ENCODE measurements around the gene TMED1.
"Not testable (repeated sequence)": the region's sequence is repeated elsewhere in the genome, so short reads cannot be mapped to it uniquely, and the experiment has no call there.

Gene TMED1, protein sequence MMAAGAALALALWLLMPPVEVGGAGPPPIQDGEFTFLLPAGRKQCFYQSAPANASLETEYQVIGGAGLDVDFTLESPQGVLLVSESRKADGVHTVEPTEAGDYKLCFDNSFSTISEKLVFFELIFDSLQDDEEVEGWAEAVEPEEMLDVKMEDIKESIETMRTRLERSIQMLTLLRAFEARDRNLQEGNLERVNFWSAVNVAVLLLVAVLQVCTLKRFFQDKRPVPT

DNA sequence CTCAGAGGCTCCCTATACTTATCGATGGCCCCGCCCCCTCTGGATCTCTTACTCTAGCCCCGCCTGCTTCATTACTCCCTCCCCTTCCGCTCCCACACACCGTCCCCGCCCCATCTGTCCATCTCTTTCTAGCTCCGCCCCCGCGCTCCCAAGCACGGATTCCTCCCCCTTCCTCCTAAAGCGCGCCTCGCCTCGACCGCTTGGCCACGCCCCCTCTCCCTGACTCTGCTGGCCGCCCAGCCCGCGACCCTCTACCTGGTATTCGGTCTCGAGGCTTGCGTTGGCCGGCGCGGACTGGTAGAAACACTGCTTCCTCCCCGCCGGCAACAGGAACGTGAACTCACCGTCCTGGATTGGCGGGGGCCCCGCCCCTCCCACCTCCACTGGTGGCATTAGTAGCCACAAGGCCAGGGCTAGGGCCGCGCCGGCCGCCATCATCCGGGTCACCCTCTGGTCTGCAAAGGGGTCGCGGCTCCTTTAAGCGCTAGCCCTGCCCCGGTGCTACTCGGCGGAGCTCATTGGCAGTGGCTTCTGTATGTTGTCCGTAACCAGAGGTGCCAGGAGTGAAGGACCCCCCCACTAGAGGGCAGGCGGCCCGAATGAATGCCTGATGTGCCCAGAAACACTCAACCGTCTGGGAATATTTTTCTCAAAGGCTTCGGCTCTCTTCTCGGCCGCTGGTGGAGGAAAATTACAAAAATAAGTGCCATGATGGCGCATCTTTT lies at the start of gene TMED1:
TSS of gene TMED1 (minus strand) at position 459 of the 725 bp plus-strand sequence. CDS start at position 438, 21 bp downstream.
- DNase-seq (ENCODE audit: low read depth) = peak; percentile 92

DNA sequence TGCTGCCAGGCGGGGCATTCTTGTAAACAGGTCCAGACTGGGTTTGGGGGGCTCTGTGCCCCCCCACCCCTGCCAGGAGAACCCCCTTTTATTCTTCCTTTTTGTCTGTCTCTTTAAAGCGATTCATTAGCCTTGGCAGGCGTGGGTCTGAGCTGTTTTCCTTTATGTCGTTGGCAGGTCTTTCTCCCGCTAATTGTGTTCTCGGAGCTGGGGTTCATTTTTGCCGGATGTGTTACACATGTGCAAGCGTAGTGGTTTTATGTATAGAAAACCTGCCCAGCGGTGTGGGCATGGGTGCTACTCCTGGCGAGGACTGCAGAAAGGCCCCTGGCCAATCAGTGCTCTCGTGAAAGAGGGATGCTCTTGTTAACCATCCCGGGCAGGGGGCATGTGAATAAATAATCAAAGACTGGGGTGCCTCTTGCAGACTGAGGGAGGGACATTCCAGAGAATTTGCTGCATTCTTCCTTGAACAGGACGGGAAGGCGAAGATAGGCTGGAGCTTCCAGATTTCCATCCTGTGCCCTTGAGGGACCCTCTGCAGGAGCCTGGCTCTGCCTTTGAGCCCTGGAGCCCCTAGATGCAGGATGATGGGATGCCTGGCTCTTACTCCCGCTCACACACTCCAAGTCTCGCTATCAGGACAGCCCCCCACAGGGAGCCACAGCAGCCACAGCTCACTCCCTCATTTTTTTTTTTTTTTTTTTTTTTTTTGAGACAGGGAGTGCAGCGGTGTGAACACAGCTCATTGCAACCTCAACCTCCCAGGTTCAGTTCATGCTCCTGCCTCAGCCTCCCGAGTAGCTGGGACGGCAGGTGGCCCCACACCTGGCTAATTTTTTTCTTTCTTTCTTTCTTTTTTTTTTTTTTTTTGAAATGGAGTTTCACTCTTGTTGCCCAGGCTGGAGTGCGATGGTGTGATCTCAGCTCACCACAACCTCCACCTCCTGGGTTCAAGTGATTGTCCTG lies 49.5 kb upstream of the TMED1 start:
- no peak for DNase-seq (ENCODE audit: low read depth)

DNA sequence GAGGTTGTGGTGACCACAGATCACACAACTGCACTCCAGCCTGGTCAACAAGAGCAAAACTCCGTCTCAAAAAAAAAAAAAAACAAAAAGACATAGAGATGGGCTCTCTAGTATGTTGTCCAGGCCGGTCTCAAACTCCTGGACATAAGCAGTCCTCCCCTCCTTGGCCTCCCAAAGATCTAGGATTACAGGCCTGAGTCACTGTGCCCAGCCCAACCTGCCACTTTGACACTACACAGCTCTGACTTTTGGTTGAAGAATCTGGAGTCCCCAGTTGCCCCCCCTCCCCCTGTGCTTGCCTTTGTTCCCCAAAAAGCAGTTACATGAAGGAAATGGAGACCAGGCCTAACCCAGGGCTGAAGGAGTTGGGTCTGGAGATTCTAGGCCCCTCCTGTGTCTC lies 48.3 kb upstream of the TMED1 start:
- peak; percentile 57 for DNase-seq (ENCODE audit: low read depth)

DNA sequence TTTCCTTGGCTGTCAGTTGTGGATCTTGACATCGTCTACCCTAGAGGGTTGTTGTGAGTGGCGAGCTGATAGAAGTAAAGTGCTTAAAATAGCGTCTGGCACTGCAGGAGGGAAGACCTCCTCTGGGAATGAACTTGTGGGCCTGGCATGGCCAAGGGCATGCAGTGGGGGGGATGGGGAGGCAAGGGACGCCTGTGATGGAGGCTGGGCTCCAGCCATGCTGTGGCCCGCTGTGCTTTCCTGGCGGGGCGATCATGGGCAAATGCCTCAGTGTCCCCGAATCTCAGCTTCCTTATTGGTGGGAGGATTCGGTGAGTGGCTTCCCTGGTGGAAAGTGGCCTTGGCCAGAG lies 46.1 kb upstream of the TMED1 start:
- DNase-seq (ENCODE audit: low read depth) = no peak

DNA sequence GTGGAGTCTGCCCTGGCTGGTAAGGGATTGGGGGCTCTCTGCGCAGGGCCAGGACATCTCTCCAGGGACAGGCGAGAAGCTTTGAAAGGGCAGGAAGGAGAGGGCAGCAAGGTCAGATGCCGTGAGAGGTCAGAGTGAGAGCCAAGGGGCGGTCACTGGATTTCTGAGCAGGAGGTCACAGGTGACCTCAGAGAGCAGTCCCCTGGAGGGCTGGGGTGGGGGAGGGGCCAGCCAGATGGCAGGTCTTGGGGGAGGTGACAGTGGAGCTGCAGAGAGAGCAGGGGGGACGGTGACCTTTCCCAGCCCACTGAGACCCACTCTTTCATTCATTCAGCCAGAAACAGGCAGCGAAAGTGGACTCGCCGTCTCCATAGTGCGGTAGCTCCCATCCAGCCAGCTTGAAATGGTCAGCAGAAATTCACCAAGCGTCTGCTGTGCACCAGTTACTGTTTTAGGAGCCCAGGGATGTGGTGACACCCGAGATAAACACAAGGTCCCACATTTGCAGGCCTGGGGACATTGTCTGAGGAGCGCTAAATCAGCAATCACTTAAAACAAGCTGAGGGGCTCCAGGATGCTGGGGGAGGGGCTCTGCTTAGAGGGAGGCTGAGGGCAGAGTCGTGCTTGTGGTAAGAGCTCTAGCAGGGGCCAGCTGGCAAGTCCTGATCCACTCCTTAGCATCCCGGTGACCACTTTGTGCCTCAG lies 45.5 kb upstream of the TMED1 start:
- DNase-seq (ENCODE audit: low read depth) = no peak

DNA sequence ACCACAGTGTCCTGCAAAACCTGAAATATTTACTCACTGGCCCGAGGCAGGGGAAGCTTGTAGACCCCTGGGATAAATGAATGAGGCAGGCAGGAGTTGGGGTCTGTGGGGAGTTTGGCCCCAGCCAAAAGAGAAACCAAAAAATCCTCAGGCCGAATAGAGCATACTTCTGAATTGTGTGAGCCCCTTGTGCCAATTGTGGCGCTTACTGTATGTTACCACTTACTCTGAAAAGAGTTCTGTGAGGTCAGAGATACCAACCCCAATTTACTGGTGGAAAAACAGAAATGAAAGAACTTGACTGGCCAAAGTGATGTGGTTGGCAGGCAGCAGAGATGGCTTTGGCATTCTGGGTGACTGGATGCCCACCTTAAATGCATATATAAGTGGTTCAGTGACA lies 42.2 kb upstream of the TMED1 start:
- no peak for DNase-seq (ENCODE audit: low read depth)

DNA sequence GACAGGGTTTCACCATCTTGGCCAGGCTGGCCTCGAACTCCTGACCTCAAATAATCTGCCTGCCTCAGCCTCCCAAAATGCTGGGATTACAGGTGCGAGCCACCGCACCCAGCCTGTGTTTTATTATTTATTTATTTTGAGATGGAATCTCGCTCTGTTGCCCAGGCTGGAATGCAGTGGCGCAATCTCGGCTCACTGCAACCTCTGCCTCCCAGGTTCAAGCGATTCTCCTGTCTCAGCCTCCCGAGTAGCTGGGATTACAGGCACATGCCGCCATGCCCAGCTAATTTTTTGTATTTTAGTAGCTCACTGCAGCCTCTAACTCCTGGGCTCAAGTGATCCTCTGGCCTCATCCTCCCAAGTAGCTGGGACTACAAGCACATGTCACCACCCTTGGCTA lies 41.6 kb upstream of the TMED1 start:
- not testable (repeated sequence) for DNase-seq (ENCODE audit: low read depth)

DNA sequence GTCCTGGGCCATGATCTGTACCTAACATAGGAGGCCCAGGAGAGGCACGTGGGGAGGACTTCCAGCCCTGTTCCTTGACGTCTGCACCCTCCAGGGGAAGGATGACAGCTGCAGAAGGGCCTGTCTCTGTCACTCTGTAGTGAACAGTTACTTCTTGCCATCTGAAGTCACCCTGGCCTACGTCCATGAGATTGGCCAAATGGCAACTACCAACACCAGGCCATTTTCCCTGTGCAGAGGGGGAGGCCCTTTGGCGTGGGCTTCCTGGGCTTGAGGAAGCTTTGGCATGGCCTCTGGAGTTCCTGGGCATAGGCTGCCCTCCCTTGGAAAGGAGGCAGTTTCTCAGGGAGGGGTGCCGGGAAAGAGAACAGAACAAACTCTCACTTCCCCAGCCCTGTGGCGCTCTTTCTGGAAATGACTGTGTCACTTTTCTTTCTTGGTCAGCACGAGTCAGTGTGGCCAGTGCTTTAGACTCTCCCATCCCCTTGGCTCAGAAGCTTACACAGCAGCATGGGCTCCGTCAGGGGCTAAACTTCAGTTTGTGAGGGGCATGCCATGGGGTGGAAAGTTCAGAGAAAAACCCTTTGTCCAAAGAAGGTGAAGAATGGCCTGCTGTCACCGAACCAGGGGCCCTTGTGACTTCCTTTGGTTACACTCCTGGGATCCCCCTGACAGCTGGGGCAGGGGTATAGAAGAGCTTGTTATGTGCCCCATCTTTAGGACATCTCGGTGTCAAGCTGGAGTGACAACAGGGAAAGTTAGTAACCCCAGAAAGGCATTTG lies 40.6 kb upstream of the TMED1 start:
- DNase-seq (ENCODE audit: low read depth) = no peak

DNA sequence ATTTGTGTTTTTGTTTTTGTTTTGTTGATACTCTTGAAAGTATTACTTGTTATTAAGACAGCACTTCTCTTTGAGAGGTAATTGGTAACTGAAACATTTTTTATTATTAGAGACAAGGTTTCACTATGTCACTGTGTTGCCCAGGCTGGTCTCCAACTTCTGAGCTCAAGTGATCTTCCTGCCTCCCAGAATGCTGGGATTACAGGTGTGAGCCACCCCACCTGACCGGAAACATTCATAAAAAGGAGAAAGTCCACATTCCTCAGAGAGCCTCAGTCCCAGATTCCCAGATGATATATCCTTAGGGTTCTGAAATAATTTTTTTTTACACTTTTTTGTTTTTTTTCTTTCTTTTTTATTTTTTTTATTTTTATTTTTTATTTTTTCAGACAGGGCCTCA lies 38.0 kb upstream of the TMED1 start:
- DNase-seq (ENCODE audit: low read depth) = no peak

DNA sequence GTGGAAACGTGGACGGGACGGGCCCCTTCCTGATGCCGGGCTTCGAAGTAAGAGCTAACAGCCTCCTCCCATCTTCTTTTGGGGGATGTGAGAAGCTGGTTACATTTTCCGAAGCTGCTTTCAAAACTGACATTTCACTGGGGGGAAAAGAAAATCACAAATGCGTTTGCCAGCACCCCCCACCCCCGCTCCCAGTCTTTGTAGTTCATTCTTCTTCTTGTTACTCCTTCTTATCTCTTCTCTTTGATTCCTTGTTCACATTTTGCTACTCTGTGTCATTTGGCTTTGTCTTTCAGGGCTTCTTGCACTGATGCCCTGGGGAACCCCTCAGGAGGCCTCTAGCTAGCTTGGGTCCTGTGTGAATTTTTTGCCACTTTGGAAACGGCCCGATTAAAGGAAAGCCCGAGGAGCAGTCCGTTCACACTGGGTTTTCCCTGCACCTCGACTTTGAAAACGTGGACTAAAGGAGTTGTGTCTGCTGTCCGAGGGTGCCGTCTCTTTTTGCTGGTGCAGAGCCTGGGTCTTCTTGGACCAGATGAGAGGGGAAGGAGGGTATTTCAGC lies 36.6 kb upstream of the TMED1 start:
- DNase-seq (ENCODE audit: low read depth) = no peak

DNA sequence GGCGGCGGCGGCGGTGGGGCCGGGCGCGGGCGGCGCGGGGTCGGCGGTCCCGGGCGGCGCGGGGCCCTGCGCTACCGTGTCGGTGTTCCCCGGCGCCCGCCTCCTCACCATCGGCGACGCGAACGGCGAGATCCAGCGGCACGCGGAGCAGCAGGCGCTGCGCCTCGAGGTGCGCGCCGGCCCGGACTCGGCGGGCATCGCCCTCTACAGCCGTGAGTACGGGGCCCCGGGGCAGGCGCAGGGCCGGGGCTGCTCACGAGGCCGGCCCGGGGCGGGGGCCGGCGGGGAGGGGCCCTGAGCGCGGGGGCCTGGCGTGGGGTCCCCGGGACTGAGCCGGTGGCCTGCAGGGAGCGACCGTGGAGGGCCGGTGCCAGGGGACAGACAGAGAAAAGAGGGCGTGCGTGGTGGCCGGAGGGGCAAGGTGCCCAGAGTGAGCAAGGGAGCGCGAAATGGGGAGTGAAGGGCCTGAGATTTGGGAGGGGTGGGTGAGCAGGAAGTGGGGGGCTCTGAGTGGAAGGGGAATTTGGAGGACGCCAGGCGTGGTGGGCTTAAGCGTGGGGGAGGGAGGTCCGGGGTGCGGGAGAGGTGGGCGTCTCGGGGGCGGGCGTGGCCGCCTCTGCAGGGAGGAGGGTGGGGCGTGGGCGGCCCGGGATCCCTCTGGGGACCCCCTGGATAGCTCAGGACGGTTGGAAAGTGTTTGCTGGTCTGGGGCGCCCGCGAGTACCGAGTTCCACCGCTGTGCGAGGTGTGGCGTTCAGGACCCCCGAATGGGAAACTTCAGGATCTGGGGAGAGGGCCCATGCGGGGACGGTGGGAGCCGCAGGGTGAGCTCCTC lies 35.9 kb upstream of the TMED1 start:
- DNase-seq (ENCODE audit: low read depth) = no peak

DNA sequence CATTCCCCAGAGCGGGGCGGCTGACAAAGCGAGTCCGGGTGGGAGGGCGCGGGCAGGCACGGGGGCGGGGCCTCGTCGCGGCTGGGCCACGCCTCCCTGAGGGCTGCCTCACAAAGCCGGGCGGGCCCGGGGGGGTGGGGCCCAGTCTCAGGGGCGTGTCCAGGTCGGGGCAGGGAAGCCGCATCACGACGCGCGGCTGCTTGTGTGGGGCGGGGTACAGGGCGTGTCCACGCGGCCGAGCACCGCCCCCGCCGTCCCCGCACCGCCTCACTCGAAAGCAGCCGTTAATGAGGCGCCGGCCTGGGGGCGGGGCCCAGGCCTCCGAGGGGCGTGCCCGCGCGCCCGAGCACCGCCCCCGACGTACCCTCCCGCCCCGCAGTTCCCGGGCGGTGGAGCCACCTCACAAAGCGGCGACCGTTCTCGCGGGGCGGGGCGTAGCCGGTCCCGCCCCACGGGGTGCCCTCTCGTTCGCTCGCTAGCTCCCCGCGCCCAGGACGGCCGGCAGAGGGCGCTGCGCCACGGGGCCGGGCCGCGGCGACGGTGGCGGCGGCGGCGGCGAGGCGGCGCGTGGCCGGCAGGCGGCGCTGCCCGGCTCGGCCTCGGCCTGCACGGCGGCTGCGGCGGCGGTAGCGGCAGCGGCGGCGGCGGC lies 35.1 kb upstream of the TMED1 start, which contains the start of gene CARM1:
TSS of gene CARM1 (plus strand) at position 599 of the 649 bp plus-strand sequence. CDS start 150 bp downstream, outside the sequence.
- peak; percentile 84 for DNase-seq (ENCODE audit: low read depth)

DNA sequence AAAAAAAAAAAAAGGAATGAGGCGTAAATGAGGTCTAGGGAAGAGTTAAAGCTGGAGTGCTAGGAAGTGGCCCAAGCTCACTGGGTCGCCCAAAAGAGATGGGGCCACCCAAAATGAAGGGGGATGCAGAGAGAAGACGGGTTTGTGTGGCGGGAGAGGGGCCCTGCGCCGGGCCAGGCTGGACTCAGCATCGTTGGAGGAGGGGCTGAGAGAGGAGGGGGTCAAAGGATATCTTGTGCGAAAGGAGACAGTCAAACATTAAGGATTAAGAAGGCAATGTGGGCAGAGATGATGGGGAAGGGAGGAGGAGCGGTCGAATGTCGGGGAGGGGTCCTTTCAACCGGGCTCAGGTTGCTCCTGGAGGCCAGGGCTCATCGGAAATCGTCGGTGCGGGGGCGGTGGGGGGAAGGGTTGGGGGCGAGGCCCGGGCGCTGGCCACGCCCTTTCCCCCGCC lies 34.5 kb upstream of the TMED1 start:
- no peak for DNase-seq (ENCODE audit: low read depth)

DNA sequence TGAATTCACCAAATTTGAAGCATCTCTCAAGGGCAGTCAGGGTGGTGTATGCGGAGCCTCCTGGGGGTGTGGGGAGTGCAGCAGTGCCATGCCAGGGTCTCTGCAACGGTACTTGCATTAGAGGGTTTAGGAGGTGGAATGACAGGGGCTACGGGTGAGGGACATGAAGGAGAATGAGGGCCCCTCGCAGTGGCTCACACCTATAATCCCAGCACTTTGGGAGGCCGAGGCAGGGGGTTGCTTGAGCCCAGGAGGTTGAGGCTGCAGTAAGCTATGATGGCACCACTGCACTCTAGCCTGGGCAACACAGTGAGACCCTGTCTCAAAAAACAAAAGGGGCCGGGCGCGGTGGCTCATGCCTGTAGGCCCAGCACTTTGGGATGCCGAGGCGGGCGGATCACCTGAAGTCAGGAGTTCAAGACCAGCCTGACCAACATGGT lies 33.9 kb upstream of the TMED1 start:
- DNase-seq (ENCODE audit: low read depth) = not testable (repeated sequence)

DNA sequence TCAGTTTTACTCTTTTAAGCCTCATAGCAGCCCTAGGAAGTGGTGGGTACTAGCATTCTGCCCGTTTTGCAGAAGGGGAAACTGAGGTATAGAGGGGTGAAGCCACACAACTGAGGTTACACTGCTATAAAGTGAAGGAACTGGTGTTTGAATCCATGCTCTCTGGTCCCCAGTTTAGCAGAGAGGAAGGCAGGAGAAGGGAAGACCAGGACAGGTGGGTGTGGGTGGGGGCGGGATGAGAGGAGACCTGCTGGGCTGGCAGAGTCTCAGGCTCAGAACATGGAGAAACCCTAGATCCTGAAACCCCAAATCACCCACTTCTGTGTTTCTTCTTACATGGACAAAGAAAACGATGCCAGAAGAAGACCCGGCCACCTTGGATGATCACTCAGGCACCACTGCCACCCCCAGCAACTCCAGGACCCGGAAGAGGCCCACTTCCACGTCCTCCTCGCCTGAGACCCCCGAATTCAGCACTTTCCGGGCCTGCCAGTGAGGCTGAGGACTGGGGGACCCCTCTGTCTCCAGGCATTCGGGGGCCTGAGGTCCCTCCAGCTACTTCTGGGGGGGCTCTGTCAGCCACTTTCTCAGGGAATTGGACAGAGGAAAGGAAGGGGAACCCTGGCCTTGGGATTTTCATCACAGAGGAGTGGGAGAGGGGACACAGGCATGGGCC lies 33.0 kb upstream of the TMED1 start:
- DNase-seq (ENCODE audit: low read depth) = no peak

DNA sequence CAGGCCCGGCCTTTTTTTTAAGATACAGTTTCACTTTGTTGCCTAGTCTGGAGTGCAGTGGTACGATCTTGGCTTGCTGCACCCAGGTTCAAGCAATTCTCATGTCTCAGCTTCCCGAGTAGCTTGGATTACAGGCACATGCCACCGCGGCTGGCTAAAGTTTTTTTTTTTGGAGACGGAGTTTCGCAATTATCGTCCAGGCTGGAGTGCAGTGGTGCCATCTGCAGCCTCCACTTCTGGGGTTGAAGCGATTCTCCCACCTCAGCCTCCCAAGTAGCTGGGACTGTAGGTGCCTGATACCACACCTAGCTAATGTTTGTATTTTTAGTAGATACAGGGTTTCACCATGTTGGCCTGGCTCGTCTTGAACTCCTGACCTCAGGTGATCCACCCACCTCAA lies 30.5 kb upstream of the TMED1 start:
- DNase-seq (ENCODE audit: low read depth) = no peak

DNA sequence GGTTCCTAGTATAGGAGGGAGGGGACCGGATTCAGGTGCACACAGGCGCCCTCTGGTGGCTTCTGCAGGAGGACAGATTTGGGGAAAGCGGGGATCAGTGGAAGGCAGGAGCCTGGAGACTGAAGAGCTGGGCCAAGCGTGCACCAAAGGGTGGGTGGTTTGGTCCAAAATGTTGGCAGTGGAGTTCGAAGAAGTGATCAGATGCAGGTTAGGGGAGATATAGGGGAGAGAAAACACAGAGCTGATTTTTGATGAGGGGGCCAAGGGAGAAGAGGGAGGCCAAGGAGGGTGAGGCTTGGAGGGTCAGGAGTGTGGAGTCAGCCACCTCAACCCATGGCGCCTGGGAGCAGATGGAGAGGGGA lies 28.5 kb upstream of the TMED1 start:
- no peak for DNase-seq (ENCODE audit: low read depth)

DNA sequence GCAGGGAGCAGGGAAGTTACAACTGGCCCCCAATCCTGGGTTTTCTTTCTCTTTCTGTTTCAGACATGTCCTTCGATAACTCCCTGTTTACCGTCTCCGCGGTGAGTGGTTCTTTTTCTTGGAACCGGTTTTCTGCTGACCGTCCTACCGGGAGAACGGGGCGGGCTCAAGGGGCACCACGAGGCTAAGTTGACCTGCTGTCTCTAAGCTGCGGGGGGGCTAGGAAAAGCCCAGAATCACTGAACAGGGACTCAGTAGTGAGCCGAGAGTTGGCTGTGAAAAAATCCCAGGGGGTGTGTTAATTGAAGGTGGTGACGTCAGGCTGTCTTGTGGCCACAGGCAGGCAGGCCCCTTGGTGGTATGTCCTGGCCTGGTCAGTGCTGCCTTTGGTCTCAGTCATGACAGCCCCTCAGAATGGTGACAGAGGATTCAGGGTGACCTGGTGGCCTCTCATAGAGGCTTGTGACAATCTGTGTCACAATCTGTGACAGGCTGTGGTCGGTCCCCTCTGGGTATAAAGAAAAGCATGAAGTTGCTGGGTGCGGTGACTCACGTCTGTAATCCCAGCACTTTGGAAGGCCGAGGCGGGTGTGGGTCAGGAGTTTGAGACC lies 27.2 kb upstream of the TMED1 start:
- DNase-seq (ENCODE audit: low read depth) = no peak

Measured in HS-27A (cell line).